Psoas muscle (tissue), 8 donors: ENCODE data around the gene MEF2B. TPM values are rescaled to one million over a fixed set of nuclear protein-coding genes. Genes with fewer than 3 reads are reported as not detected.
"Not testable (repeated sequence)": the region's sequence is repeated elsewhere in the genome, so short reads cannot be mapped to it uniquely, and the experiment has no call there.

Source experiments
- ATAC-seq, 4 donors: fragments of 200-7000 bp; cut with Tn5 transposase; one replicate each; pipeline ENCODE4 v1.9.1; 2020; ENCODE audit warnings: moderate library complexity in 3 of 4, mild to moderate bottlenecking in 2 of 4
- DNase-seq, 2 donors: peaks; one replicate each; pipeline ENCODE4 v3.0.0-alpha.2; 2020
- H3K27ac ChIP-seq: fragments of 200-600 bp; one replicate; pipeline ENCODE4 v1.8.0; 2022
- H3K27me3 ChIP-seq, 3 donors: fragments of 200-600 bp in 1 of 3; one replicate each; pipeline versions ENCODE4 v1.6.1 to v1.8.0; 2013 to 2022; ENCODE audit warnings: low read length in 2 of 3, mild to moderate bottlenecking in 2 of 3, moderate library complexity in 1 of 3; ENCODE audit not compliant: insufficient read depth in 3 of 3
- H3K36me3 ChIP-seq, 2 donors: fragments of 200-600 bp in 1 of 2; one replicate each; pipeline versions ENCODE4 v1.6.1 to v1.8.0; 2013 to 2022; ENCODE audit warnings: low read depth in 1 of 2, mild to moderate bottlenecking in 1 of 2, moderate library complexity in 1 of 2; ENCODE audit not compliant: insufficient read depth in 1 of 2
- H3K4me1 ChIP-seq: fragments of 200-600 bp; one replicate; pipeline ENCODE4 v1.8.0; 2022
- H3K4me3 ChIP-seq: fragments of 200-600 bp; one replicate; pipeline ENCODE4 v1.8.0; 2022; ENCODE audit warnings: mild to moderate bottlenecking
- H3K9me3 ChIP-seq: fragments of 200-600 bp; one replicate; pipeline ENCODE4 v1.8.0; 2022
- CTCF ChIP-seq: fragments of 200-600 bp; IDR thresholded peaks from one replicate; pipeline ENCODE4 v1.8.0; 2022; ENCODE audit warnings: antibody characterized with exemption
- WGBS, 3 donors: extraction: QIAGEN DNeasy Blood & Tissue Kit; methylation state at CpG; one replicate each; pipeline versions ENCODE4 v1.1.6 to v1.1.7; 2013; 5-methylcytosine and 5-hydroxymethylcytosine counted together
- intact Hi-C, 2 donors: fragments of 100-400 bp; cut with DNase I; formaldehyde crosslinking; loops; one replicate each; pipeline versions ENCODE4 v1.11.0 to v1.14.2; 2022
- polyA plus RNA-seq, 3 donors: library from polyadenylated mRNA; stranded (reverse); fragments of 200-250 nt; gene quantifications; one replicate each; pipeline ENCODE4 v1.2.3, GENCODE V29; 2013
- total RNA-seq, 4 donors: library from RNA; stranded (reverse); fragmentation: NEBNext Ultra II Directional in 2 of 4; extraction: Animal tissue kit (Norgen Biotek cat#: 25700) in 2 of 4; gene quantifications; one replicate each; pipeline versions ENCODE4 v1.2.1 to v1.2.4, GENCODE V29; 2021 to 2023
- donor health status: healthy with polysubstance abuse.
- donor health status: DM: no; HTN: no; CAD: no; lungs with moderate emphysema.
- donor health status: Bipolar disorder and iron deficiency.
- donor health status: healthy.
- donor health status: DM: yes; HTN: yes; CAD: no.
- donor health status: DM: no; HTN: no; CAD: no.
- donor health status: DM: no; HTN: no; CAD: no.
- donor health status: DM: yes; HTN: yes; CAD: no.

The MEF2B gene
- total and polyA plus RNA-seq, 7 donors: 0.07 to 0.91 (median 0.56) TPM

- TF ChIP-seq CTCF: no peak
- intact Hi-C loops: loop anchor here in 1 of 2 donors (5.0 kb wide), 1 partner anchor 52 kb away; no protein-coding TSS in a partner anchor
- Histone ChIP-seq H3K4me1 (peaks cover 16% of the 10 kb centered on the region), H3K36me3 (peaks cover 0 to 22% of the 10 kb centered on the region in 2 donors), H3K9me3 (no peaks in the 10 kb centered on the region), H3K27ac (peak overlapping the region; percentile 30), H3K4me3 (no peak overlapping the region), H3K27me3 (no peaks in the 10 kb centered on the region)
- 43 to 52% (median 48%) methylated on average over 9 of the region's 9 CpGs for WGBS, 3 donors
- no peak for DNase-seq
- peak; percentile 40 to 69 (median 58) for ATAC-seq
Observed at GRCh38 chr19:19109601-19110000, 60.5 kb downstream of the MEF2B start.

GRCh38 chr19:19107654-19108053 lies 62.4 kb downstream of the MEF2B start:
- no peak for TF ChIP-seq CTCF

GRCh38 chr19:19106938-19107337 lies 63.1 kb downstream of the MEF2B start:
- Histone ChIP-seq H3K36me3 (peaks cover 0 to 28% of the 10 kb centered on the region in 2 donors), H3K4me1 (peaks cover 16% of the 10 kb centered on the region)
- ATAC-seq, DNase-seq, H3K4me3 ChIP-seq, H3K27me3 ChIP-seq, H3K9me3 ChIP-seq, H3K27ac ChIP-seq: not testable (repeated sequence)
- 93 to 97% (median 96%) methylated on average over 7 of the region's 7 CpGs for WGBS, 3 donors
- intact Hi-C loops: loop anchor here in 1 of 2 donors (5.0 kb wide), 1 partner anchor 50 kb away; no protein-coding TSS in a partner anchor

More at GRCh38 chr19:19107654-19108053, 62.4 kb downstream of the MEF2B start:
- 83 to 86% (median 85%) methylated on average over 11 of the region's 11 CpGs for WGBS, 3 donors
- ATAC-seq (no peak), DNase-seq (no peak)
- Histone ChIP-seq H3K27me3 (no peaks in the 10 kb centered on the region), H3K27ac (no peak overlapping the region), H3K4me3 (no peak overlapping the region), H3K36me3 (peaks cover 0 to 27% of the 10 kb centered on the region in 2 donors), H3K4me1 (peaks cover 16% of the 10 kb centered on the region), H3K9me3 (no peaks in the 10 kb centered on the region)
- intact Hi-C loops: loop anchor here in 1 of 2 donors (5.0 kb wide), 1 partner anchor 50 kb away; no protein-coding TSS in a partner anchor

GRCh38 chr19:19106056-19106551 lies 64.0 kb downstream of the MEF2B start:
- peaks cover 16% of the 10 kb centered on the region for H3K4me1 ChIP-seq
- H3K36me3 ChIP-seq: peaks cover 0 to 35% of the 10 kb centered on the region in 2 donors
- H3K27me3 ChIP-seq: no peaks in the 10 kb centered on the region
- H3K4me3 ChIP-seq: peak overlapping the region; percentile 30
- 59 to 69% (median 60%) methylated on average over 23 to 25 of the region's 25 CpGs for WGBS, 3 donors
- DNase-seq (no peak), ATAC-seq (no peak)
- H3K27ac ChIP-seq: no peak overlapping the region
- TF ChIP-seq CTCF: no peak
- intact Hi-C loops: loop anchor here in 1 of 2 donors (5.0 kb wide), 1 partner anchor 49 kb away; no protein-coding TSS in a partner anchor
- no peaks in the 10 kb centered on the region for H3K9me3 ChIP-seq

GRCh38 chr19:19105365-19106055 lies 64.6 kb downstream of the MEF2B start:
- 47 to 57% (median 56%) methylated on average over 21 to 36 of the region's 36 CpGs for WGBS, 3 donors
- peak in 1 of 4 donors; percentile 14 for ATAC-seq
- peak in 1 of 2 donors; percentile 65 for DNase-seq
- Histone ChIP-seq H3K27me3 (no peaks in the 10 kb centered on the region), H3K27ac (no peak overlapping the region), H3K4me1 (peaks cover 16% of the 10 kb centered on the region), H3K4me3 (peak overlapping the region; percentile 36), H3K36me3 (peaks cover 0 to 41% of the 10 kb centered on the region in 2 donors), H3K9me3 (no peaks in the 10 kb centered on the region)
- intact Hi-C loops: loop anchor here in 1 of 2 donors (5.0 kb wide), 1 partner anchor 48 kb away; no protein-coding TSS in a partner anchor
- no peak for TF ChIP-seq CTCF
